K562 (cell line): Measurements from ENCODE around the gene PUM1. TPM values are rescaled to one million over a fixed set of nuclear protein-coding genes. Genes with fewer than 3 reads are reported as not detected.
A peak's percentile ranks its signal among the peaks of the same experiment; 100 is the strongest.

ENCODE experiments used
- ETV5 ChIP-seq: sonication (generic); formaldehyde crosslinking; IDR thresholded peaks from 2 replicates; pipeline ENCODE4 v1.4.0; 2020; ENCODE audit warnings: low read depth, mild to moderate bottlenecking, missing genetic modification reagents
- GATAD2A ChIP-seq: fragments of 450-650 bp; IDR thresholded peaks from 2 replicates; pipeline ENCODE4 v1.6.1; 2017
- GTF3C2 ChIP-seq: IDR thresholded peaks from 3 replicates; pipeline ENCODE4 v1.6.1; 2011; ENCODE audit warnings: borderline replicate concordance, mild to moderate bottlenecking, moderate library complexity; ENCODE audit not compliant: insufficient read length; ENCODE audit errors: extremely low read depth
- MGA ChIP-seq: fragments of 450-650 bp; IDR thresholded peaks from 2 replicates; pipeline ENCODE4 v1.6.1; 2016; ENCODE audit warnings: mild to moderate bottlenecking, moderate library complexity
- MNT ChIP-seq, 2 experiments: fragments of 450-650 bp; conservative IDR thresholded peaks; 2 replicates each; pipeline ENCODE4 v1.6.1; 2017; ENCODE audit warnings: mild to moderate bottlenecking in 2 of 2, moderate library complexity in 2 of 2
- NFATC3 ChIP-seq: fragments of 450-650 bp; IDR thresholded peaks from 2 replicates; pipeline ENCODE4 v1.6.1; 2017; ENCODE audit warnings: mild to moderate bottlenecking
- RBM14 ChIP-seq: fragments of 200-400 bp; formaldehyde crosslinking; IDR thresholded peaks from 2 replicates; pipeline ENCODE4 v1.6.1; 2018; ENCODE audit warnings: low read depth, mild to moderate bottlenecking, low read length, moderate library complexity, borderline replicate concordance; ENCODE audit not compliant: insufficient read depth
- RFX5 ChIP-seq: IDR thresholded peaks from 2 replicates; pipeline ENCODE4 v1.6.1; 2011; ENCODE audit warnings: low read depth, mild to moderate bottlenecking, improper control_type of control experiment, low read length
- SP1 ChIP-seq: sonication (generic); formaldehyde crosslinking; IDR thresholded peaks from 2 replicates; pipeline ENCODE4 v1.8.1; 2022; ENCODE audit warnings: mild to moderate bottlenecking, missing genetic modification reagents
- ZNF766 ChIP-seq: fragments of 200-800 bp; sonication (Bioruptor generic); conservative IDR thresholded peaks from 2 replicates; pipeline ENCODE4 v1.6.1; 2016; ENCODE audit warnings: missing genetic modification characterization, missing compliant biosample characterization
- polyA plus RNA-seq, 8 experiments: library from polyadenylated mRNA; depleted of rRNA in 4 of 8; stranded (reverse) in 5 of 8; unstranded in 3 of 8; fragments of >200 nt; fragmentation: Nextera tagmentation in 2 of 8; fragmentation: Illumina TruSeq in 1 of 8; extraction: Ambion mirVana in 2 of 8; extraction: Trizol in 1 of 8; gene quantifications; 2 replicates each; pipeline versions ENCODE4 v1.2.1 to v1.2.3, GENCODE V29; 2011 to 2014; ENCODE audit warnings: inconsistent platforms in 1 of 8, missing spikeins in 1 of 8
- total RNA-seq, 7 experiments: library from RNA; depleted of rRNA in 6 of 7; stranded (reverse); fragments of >200 nt in 6 of 7; fragmentation: Illumina TruSeq in 2 of 7; extraction: Trizol in 2 of 7; gene quantifications; 2 replicates each; pipeline versions ENCODE4 v1.2.1 to v1.2.3, GENCODE V29; 2011 to 2021; ENCODE audit warnings: low replicate concordance in 1 of 7

PUM1 gene
- total and polyA plus RNA-seq, 9 of the 15 experiments (the other 6 are each of a cell fraction or from before 2014, with no cell fraction given): 37.7 to 104 (median 55.7) TPM

- TF ChIP-seq RBM14 (no peak), ZNF766 (CRISPR knock-in tag) (peak; percentile 80; the same call in 1 of the 2 replicates), NFATC3 (peak; percentile 43), GTF3C2 (no peak), ETV5 (CRISPR knock-in tag) (0 out of 2 replicates have a peak, but pooled peaks have one; percentile 8), MGA (0 out of 2 replicates have a peak, but pooled peaks have one; percentile 59), GATAD2A (peak; percentile 82; the same call in 1 of the 2 replicates), MNT (conservative IDR thresholded peaks at IDR 0.05) (peak; percentile 58 to 83), RFX5 (no peak), SP1 (CRISPR knock-in tag) (peak; percentile 66)
Measured at GRCh38 chr1:30919025-30919881, 146.3 kb downstream of the PUM1 start (continued).
